HK-2 (cell line): ENCODE data around the gene TSKS.
"Not testable (repeated sequence)": the region's sequence is repeated elsewhere in the genome, so short reads cannot be mapped to it uniquely, and the experiment has no call there.

Experiments
- DNase-seq: peaks from one replicate; pipeline ENCODE4 v3.0.0-alpha.2; 2018; ENCODE audit not compliant: unreplicated experiment

TSKS gene

DNA sequence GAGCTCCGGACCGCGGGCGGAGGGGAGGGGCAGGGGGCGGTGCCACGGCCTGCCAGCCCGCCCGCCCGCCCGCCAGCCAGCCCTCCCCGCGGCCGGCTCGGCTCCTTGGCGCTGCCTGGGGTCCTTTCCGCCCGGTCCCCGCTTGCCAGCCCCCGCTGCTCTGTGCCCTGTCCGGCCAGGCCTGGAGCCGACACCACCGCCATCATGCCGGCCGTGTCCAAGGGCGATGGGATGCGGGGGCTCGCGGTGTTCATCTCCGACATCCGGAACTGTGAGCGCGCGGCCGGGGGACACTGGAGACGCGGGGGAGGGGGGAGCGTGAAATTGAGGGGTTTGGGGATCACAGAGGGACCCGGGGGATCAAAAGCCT lies 3.8 kb upstream of the TSKS start, which contains the start of gene AP2A1:
TSS of gene AP2A1 (plus strand) at position 72 of the 370 bp plus-strand sequence. CDS start at position 205, 133 bp downstream.
- no peak for DNase-seq

- peak; percentile 100 for DNase-seq
Measured at GRCh38 chr19:49766007-49766929, 3.2 kb upstream of the TSKS start.

GRCh38 chr19:49764341-49764740 lies 1.2 kb upstream of the TSKS start:
- DNase-seq: no peak

DNA sequence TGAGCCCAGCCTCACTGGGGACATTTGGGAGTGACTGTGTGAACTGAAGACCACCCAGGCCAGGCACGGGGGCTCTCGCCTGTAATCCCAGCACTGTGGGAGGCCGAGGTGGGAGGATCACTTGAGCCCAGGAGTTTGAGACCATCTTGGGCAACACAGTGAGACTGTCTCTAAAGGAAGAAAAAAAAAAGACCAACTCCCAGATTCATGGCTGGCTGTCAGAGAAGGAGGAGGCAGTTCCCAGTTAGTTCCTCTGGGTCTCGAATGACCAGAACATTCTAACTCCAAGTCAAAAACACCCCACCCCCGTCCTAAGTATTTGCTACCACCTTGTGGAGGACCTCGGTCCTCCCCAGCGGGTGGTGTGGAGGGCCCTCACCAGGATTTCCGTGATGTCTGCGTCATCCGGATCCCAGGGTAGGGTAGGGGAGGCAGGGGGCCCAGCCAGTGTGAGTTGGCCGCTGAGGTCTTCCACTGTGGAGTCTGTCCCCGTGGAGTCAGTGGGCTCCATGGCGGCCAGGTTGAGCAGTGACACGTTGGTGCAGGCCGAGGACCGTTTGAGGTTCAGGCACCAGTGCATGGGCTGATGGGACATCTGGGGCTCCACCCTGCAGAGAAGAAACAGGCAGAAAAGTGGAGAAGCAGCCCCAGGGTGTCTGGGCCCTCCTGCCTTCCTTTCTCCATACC lies 1.3 kb downstream of the TSKS start:
- DNase-seq: no peak

DNA sequence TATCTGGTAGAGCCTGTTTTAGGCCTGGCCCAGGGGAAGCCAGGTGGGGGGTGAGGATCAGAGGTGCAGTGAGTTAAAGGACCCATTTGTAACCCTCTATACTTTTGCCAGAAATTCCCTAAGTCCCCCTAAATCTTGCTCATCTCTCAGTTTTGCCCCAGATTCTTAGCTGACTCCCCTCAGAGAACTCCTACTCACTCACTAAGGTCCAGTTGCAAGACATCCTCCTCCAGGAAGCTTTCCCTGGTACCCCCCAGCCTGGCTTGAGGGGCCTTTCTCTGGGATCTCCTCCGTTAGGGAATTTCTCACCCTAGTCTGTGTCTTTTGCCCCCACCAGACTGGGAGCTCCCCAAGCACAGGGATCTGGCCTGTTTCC lies 1.9 kb downstream of the TSKS start:
- DNase-seq: no peak

DNA sequence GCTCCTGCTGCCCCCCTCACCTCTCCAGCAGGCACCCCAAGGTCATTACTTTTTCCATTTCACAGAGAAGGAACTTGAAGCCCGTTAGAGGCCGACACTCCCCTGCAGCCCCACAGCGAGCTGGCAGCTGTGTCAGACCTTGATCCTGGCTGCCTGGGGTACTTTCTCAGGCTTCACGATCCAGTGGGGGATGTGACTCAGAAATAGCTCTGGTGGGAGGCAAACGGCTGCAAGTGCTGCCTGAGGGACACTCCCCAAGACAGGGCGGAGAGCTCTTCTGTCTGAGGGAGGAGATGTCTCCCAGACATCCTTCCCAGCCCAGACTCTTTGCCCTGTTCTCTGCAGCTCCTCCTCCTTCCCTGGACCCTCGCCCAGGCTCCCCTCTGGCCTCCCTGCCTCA lies 4.8 kb downstream of the TSKS start:
- peak; percentile 14 for DNase-seq

DNA sequence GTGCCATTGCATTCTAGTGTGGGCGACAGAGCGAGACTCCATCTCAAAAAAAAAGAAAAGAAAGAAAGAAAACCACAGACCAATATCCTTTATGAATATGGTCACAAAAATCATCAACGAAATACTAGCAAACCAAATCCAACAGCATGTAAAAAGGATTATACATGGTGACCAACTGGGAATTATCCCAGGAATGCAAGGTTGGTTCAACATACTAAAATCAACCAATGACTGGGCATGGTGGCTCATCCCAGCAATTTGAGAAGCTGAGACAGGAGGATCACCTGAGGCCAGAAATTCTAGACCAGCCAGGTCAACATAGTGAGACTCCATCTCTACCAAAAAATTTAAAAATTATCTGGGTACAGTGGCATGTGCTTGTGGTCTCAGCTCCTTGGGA lies 7.2 kb downstream of the TSKS start:
- no peak for DNase-seq

DNA sequence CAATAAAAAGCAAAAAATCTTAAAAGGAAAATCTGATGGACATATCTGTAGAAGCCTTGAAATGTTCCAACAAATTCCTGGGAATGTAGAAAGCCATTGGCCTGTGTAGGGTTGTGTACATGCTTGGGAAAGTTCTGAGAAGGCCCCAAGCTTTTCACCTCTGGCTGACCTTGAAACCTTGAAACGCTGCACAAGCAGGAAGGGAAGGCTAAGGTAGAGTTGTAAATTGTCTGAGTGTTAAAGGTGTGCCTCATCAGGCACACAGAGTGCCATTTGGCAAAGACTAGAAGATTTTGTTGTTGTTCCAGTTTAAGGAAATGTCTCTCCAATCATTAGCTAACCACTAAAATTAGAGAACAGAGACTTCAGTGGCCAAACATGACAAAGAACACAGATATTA lies 10.4 kb downstream of the TSKS start:
- no peak for DNase-seq

DNA sequence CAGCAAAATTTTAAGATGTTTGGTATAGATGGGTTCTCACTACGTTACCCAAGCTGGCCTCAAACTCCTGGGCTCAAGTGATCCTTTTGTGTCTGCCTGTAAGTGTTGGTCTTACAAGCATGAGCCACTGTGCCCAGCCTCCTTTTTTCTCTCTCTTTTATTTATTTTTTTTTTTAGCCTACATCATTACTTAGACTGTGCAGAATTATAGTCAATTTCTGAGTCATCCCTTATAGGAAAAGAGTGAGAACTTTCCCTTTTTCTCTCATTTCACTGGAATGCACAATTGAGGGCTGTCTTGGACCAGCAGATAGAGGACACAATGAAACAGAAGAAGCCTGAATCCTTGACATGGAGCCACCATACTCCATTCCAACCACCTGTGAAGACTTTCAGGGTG lies 13.3 kb downstream of the TSKS start:
- no peak for DNase-seq

DNA sequence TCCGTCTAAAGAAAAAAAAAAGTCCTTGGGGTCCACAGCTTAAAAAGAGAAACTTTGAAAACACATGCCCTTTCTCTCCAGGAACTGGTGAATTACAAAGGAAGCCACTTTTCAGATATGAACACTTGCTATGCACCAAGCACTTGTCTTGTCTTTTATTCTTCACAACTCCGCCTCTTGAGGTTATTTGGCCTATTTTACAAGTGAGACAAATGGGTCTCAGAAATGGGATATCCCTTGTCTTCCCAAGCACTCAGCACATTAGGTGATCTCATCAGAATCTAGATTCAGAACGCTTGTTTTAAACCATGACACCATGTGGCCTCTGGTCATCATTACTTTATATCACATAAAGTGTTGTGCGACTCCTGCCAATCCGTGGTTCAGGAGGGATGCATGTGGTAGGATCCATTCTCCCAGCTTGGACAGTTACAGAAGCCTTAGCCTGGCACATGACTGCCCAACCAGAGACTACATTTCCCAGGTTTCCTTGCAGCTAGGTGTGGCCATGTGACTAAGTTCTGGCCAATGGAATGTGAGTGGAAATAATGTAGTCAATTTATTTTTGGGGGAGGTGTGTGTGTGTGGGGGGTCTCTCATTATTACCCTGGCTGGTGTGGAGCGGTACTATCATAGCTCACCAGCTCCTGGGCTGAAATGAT lies 13.9 kb downstream of the TSKS start:
- no peak for DNase-seq

- no peak for DNase-seq
Measured at GRCh38 chr19:49746206-49746958, 16.7 kb downstream of the TSKS start.

GRCh38 chr19:49744946-49745381 lies 18.1 kb downstream of the TSKS start:
- DNase-seq: no peak

DNA sequence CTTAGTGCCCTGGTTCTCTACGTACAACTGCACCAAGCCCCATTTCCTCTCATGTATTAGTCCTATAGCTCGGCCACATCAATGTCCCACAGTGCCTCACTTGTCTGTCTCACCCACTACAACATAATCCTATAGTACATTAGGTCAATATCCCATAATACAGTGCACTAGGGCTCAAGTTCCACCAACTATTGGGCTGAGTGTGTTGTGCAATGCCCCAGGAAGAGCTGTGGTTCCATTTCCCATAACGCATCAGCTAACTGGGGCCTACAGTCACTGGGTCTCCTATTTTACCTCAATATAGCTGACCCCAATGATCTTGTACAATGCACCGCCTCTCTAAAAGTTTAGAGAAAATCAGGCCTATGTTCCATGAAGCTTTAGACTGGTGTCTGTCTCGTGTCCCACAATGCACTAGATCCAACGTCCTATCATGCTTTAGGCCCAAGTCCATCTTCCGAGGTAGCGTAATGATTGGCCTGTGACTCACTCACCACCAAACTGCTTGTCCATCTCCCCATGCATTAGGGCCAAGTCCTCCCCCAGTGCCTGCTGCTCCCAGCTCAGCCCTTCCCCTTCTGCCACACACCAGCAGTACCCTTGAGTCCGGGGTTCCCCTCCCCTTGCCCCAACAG lies 21.8 kb downstream of the TSKS start:
- DNase-seq: peak; percentile 24

DNA sequence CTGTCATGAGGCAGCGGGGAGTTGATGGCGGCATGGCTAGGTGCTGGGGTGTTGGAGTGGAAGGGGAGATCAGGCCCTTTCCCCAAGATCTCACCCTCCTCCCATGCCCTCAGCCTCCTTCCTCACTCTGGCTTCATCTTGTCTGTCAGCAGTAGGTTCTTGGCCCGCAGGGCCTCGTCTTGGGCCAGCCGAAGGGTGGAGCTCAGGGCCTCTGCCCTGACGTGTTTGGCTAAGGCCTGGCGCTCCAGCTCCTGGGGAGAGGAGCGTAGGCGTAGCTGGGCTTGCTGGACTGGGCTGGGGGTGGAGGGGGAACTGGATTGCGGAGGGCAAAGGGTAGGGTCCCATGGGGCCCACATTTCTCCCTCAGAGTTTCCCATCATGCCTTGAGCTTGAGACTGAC lies 23.2 kb downstream of the TSKS start:
- DNase-seq: no peak

GRCh38 chr19:49739098-49739497 lies 24.0 kb downstream of the TSKS start:
- no peak for DNase-seq

DNA sequence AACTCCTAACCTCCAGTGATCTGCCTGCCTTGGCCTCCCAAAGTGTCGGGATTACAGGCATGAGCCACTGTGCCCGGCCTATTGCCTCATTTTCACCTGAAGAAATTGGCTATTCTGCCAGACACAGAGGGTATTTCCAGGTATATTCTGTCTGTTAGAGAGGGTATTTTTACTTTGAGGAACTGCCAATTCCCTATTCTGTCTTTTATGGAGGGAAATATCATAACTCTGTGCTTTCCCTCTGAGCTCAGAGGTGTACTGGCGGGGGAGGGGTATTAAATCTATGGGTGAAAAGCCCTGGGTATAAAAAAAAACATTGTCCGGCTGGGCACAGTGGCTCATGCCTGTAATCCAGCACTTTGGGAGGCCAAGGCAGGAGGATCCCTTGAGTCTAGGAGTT lies 24.8 kb downstream of the TSKS start:
- DNase-seq: no peak

GRCh38 chr19:49730166-49730565 lies 32.9 kb downstream of the TSKS start:
- no peak for DNase-seq

- no peak for DNase-seq
Measured at GRCh38 chr19:49727217-49728030, 35.7 kb downstream of the TSKS start.

- not testable (repeated sequence) for DNase-seq
Measured at GRCh38 chr19:49719420-49719819, 43.7 kb downstream of the TSKS start.

DNA sequence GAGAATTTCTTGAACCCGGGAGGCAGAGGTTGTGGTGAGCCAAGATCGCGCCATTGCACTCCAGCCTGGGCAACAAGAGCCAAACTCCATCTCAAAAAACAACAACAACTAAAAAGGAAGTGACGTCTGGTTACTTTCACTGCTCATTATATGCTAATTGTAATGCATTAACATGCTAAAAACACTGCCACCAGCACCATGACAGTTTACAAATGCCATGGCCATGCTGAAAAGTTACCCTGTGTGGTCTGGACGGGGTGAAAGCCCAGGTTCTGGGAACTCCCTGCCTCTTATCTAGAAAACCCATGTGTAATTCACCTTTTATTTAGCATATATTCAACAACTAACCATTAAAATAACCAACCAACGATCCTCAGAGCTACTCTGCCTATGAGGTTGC lies 44.1 kb downstream of the TSKS start:
- DNase-seq: no peak
